NCI-H1105 treated with DMSO at 0.1 percent for 48 hours (cell line): Measurements from ENCODE around the gene MAP4K5.
"Not testable (repeated sequence)": the region's sequence is repeated elsewhere in the genome, so short reads cannot be mapped to it uniquely, and the experiment has no call there.

ENCODE experiments used
- DNase-seq: peaks from one replicate; lab custom pipeline; 2025; lab: John Stamatoyannopoulos, UW

The MAP4K5 gene

GRCh38 chr14:50532502-50533240 lies at the start of gene MAP4K5:
Gene MAP4K5 (minus strand): TSS chr14:50532569. CDS start chr14:50532049, 520 bp downstream.
- peak; percentile 91 for DNase-seq

DNA sequence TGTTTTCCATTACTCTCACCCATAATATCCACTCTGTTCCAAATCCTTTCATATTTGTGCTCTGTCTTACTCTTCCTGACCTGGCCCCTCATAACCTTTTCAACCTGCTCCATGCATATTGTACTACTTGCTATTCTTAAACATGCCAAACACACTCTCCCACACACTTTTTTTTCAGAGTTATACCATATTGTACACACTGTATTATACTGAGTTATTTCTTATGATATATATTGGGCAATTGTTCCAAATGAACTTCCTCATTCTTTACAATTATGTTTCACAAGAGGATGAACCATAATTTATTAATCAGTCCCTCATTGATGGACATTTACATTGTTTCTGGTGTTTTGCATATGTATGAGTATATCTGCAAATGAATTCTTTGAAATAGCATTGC lies 46.1 kb upstream of the MAP4K5 start:
- no peak for DNase-seq

DNA sequence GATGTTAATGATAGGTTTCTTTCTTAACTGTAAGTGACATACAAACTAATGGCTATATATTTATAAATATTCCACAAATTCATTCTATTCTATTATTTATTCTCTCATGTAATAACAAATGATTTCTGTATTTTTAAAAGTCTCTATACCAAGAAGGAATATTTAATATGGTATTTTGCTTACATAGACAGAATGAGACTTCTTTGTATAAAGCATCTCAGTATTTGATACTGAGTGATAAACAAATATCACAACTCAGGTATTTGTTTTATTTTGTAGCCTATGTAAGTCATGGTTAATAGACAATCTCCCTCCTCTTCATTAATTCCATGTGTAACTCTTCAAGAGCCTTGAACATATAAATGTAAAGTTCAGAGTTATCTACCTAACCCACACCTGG lies 45.6 kb upstream of the MAP4K5 start:
- DNase-seq = no peak

DNA sequence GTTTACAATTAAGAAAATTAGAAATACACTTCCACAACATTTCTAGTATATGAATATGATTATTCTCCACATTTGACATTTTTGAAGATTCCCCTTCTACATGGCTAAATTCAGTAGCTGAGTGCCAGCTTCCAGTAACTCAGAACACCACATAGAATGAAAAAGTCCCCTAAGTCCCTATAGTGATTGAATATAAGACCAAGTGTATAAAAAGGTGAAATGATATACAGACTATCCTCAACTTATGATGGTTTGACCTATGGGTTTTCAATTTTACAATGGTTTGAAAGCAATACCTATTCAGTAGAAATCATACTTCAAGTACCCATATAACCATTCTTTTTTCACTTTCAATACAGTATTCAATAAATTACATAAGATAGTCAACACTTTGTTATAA lies 43.4 kb upstream of the MAP4K5 start:
- DNase-seq = no peak

- DNase-seq = no peak
These were observed 41.5 kb upstream of the MAP4K5 start for GRCh38 chr14:50573862-50574261.

- DNase-seq = no peak
These were observed 37.4 kb upstream of the MAP4K5 start for GRCh38 chr14:50569714-50570274.

- DNase-seq = no peak
These were observed 30.5 kb upstream of the MAP4K5 start for GRCh38 chr14:50562841-50563240.

GRCh38 chr14:50560931-50561285 lies 28.5 kb upstream of the MAP4K5 start:
- peak; percentile 83 for DNase-seq

- peak; percentile 81 for DNase-seq
These were observed 27.9 kb upstream of the MAP4K5 start, which contains the start of gene ATL1 for GRCh38 chr14:50559990-50560930. Gene ATL1 (plus strand): TSS chr14:50560145. CDS start chr14:50560266, 121 bp downstream.

- not testable (repeated sequence) for DNase-seq
These were observed 20.4 kb upstream of the MAP4K5 start for GRCh38 chr14:50552796-50553195.

- no peak for DNase-seq
These were observed 19.5 kb upstream of the MAP4K5 start for GRCh38 chr14:50551877-50552276.

DNA sequence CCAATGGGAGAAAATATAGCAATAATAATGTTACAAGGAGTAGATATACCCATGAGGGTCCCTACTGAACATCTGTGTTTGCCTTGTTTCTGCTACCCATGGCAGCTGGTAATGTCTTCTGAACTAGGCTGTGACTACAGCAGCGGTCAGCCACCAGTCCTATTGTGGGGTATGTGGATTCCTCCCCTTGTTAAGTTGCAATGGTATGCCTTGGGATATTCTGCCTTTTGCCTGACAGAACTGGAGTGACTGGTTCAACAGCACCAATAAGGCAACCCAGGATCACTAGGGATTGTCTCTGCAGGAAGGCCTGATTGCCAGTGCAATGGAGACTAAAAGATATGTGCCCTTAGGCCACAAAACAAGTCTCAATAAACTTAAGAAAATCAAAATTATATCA lies 17.9 kb upstream of the MAP4K5 start:
- no peak for DNase-seq

GRCh38 chr14:50545618-50546017 lies 13.2 kb upstream of the MAP4K5 start:
- DNase-seq = no peak

GRCh38 chr14:50544911-50545310 lies 12.5 kb upstream of the MAP4K5 start:
- no peak for DNase-seq

DNA sequence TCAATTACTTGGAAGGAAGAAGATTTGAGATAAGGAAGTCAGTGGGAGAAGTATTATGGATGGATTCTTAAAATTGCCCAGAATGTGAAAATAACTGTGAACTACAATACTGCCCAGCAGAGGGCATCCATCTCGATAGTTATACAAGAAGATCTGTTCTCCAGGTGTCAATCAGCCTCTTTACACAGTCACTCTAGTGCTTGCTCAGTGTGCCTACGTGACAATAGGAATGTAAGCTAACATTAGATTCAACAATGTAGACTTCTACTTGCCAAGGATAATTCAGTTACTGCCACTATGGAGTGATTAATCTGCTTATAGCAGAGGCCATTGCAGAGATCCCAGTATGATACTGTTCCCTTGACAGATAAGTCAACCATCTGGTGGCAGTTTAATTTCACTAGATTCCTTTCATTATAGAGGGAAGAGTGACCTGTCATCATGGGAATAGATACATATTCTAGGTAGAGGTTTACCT lies 10.6 kb upstream of the MAP4K5 start:
- peak; percentile 83 for DNase-seq

- DNase-seq = no peak
These were observed 8.8 kb upstream of the MAP4K5 start for GRCh38 chr14:50541159-50541567.

- no peak for DNase-seq
These were observed 6.7 kb upstream of the MAP4K5 start for GRCh38 chr14:50539051-50539450.

GRCh38 chr14:50538034-50538433 lies 5.7 kb upstream of the MAP4K5 start:
- DNase-seq = not testable (repeated sequence)

DNA sequence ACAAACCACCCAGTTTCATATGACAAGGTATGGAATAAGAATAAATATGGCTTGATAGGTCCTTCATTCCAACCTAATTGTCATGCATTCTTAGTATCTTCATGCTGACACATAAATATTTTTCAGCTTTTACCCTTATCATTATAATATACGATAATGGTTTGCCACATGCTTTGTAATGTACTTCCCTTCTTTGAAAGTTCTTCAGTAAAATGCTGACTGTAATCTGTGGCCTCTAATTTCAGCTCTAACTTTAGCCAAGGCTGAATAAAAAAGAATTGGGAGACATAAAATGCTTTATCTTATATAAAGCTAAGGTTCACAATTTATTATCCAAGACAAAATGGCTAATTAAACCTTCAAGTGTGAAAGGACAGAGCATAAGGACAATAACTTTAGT lies 2.6 kb upstream of the MAP4K5 start:
- no peak for DNase-seq

GRCh38 chr14:50534416-50534815 lies 2.0 kb upstream of the MAP4K5 start:
- no peak for DNase-seq

GRCh38 chr14:50533806-50534205 lies 1.4 kb upstream of the MAP4K5 start:
- no peak for DNase-seq

DNA sequence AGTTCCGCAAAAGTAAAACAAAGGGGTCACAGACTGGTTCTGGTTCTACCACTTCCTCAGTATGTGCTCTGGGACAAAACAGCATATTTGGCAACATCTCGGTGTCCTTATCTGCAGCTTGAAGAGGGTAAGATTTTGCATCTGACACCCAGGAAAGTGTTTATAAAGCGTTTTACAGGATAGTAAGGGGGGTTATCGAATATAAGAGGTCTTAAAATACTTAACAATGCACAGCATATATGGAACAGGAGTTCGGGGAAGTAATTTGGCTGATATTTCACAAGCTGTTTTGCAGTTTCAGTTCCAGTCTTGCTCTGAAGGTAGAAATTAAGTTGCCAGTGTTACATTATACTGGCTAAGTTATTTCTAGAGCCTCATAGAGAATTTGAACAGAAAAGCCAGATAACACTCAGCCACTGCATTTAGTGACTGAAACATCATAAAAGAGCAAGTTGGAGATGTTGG lies 904 bp upstream of the MAP4K5 start:
- DNase-seq = no peak
